Measurements from ENCODE around the gene HERC5.

- TF ChIP-seq CTCF (IDR thresholded peaks at IDR 0.05) (no peak), POLR2A (IDR thresholded peaks at IDR 0.05) (no peak)
Measured at GRCh38 chr4:88503344-88503743, 46.4 kb downstream of the HERC5 start.
